HG02642 (cell line): ENCODE data around the gene MARK3.

Source experiments
- ATAC-seq: cut with Tn5 transposase; IDR thresholded peaks from one replicate; pipeline ENCODE4 v1.9.1; 2021; ENCODE audit warnings: mild to moderate bottlenecking; ENCODE audit not compliant: unreplicated experiment, poor library complexity

Gene MARK3

DNA sequence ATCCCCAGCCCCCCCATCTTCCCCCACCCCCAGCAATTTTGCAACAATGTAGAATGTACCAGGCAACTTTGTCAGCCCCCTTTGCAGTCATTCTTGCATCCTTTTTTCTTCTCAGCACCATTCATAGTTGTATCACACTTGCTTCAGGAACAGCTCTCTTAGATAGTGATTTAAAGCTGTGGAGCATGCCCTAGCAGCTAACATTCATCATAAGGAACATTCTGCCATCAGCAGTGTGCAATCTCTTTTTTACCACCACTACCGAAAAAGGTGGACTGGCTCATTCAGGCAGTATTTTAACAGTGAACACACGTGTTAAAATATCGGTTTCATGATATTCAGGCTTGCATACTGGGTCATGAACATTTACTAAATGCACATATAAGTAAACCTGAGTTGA is 45.1 kb downstream of the MARK3 start:
- no peak for ATAC-seq

GRCh38 chr14:103432627-103433026 is 47.4 kb downstream of the MARK3 start:
- no peak for ATAC-seq

DNA sequence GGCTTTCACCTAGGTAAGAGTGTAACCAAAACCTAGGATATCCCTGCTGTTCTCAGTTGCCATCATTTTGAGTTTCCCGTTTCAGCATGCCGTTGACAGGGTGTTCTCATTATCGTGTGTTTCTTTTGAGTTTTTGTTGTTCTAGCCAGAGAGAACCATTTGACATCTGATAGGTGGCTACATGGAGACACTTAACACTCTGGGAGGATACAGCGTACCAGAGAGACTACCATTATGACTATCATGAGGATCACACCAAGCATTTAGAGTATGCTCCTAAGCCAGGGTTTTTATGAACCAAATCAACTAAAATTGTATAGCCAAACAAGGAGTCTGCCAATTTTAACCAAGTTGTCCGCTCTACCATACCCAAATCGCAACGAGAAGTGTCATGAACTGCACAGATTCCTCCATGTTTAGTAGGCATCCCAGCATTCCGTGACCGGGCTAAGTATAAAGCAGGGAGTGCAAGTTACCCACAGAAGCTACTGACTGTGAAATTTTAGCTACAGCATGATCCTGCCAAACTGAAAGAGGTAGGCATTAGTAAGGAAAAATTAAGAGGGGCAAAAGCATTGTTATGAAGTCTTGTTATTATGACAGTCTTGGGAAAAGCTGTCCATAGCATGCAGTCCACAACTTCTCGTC is 48.8 kb downstream of the MARK3 start:
- ATAC-seq, result no peak

DNA sequence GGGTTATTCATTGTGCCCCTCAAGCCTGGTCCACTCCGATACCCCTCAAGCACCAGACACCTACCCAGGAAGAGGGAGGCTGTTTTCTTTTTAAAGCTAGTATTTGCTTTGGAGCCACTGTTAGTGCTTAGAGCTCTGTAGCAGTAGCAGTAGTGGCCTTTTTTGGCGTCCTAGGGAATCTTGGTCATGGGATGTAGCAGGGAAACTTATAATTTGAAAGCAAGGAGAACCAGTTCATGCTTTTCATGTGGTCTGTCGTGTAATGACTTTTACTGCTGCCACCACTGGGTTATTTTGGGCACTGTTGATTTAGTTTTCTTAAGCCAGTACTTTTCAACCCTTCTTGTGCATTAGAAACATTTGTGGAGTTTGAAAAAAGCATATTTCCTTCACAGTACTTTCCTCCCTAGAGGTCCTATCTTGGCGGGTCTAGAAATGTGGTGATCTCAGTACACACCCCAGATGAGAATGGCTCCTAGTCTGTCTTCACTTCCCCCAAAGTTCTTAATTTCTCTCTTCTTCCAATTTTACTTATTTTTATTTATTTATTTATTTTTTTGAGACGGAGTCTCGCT is 49.7 kb downstream of the MARK3 start:
- ATAC-seq, result no peak

GRCh38 chr14:103436533-103436932 is 51.3 kb downstream of the MARK3 start:
- ATAC-seq, result no peak

DNA sequence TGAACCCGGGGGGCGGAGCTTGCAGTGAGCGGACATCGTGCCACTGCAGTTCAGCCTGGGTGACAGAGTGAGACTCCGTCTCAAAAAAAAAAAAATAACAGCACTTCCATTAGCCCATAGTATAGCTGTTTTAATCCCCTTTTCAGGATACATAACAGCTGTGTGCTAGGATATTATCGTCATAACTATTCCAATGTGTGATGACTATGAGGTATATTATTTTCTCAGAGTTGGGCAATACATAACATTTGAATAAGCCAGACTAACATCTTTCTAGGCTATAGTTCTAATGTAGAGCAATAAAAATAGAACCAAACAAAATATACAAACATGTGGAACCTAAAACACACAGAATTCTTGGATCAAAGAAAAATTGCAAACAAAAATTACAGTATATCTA is 57.1 kb downstream of the MARK3 start:
- no peak for ATAC-seq

DNA sequence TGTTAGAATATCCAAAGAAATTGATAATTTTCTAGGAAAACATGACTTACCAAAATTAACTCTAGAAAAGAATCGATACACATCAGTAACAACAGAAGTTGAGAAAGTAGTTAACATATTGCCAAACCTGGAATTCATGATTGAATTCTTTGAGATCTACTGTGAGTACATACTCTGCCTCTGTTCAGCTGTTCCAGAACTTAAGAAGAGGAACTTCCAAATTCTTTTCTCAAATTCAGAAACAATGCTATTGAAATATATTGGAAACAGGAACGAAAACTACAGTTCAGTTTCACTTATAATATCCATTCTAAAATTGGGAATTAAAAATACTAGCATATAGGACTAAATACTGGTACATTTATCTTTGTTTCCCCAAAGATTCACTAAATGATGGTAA is 57.9 kb downstream of the MARK3 start:
- ATAC-seq, result no peak

- no peak for ATAC-seq
Measured at GRCh38 chr14:103444837-103445524, 59.8 kb downstream of the MARK3 start.

DNA sequence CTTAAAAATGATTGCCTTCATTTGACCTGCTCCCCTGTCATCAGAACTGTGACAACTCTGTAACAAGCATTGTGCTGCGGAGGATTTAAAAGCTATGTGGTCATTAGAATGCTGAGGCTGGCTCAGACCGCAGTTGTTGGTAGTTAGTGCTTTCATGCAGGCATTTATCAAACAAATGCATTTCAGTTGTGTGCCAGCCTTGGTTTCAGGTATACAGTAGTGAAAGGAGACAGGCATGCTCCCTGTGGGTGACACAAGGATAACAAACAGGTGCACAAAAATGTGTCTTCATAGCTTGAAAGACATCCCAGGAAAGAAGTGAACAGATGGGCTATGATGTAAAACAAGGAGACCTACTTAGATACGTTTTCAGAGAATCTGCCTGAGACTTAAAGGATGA is 60.6 kb downstream of the MARK3 start:
- no peak for ATAC-seq

GRCh38 chr14:103448097-103448496 is 62.9 kb downstream of the MARK3 start:
- no peak for ATAC-seq

- ATAC-seq, result no peak
Measured at GRCh38 chr14:103449634-103450161, 64.5 kb downstream of the MARK3 start.

DNA sequence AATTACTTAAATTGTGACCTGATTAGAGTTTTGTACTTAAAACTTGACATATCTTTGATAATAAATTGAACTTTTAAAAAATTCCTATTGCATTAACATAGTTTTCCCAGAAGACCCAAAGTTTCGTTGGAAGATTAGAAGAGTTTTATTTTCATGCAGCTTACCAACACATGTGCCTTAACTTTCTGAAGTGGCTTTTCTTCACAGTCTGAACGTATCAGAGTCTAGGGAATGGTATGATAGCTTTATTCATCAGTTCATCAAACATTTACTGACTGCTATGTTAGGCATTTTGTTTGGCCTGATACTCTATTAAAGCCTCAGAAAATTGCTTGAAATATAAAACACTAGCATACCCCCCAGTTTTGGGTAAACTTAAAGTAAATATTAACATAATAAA is 65.2 kb downstream of the MARK3 start:
- ATAC-seq, result no peak

DNA sequence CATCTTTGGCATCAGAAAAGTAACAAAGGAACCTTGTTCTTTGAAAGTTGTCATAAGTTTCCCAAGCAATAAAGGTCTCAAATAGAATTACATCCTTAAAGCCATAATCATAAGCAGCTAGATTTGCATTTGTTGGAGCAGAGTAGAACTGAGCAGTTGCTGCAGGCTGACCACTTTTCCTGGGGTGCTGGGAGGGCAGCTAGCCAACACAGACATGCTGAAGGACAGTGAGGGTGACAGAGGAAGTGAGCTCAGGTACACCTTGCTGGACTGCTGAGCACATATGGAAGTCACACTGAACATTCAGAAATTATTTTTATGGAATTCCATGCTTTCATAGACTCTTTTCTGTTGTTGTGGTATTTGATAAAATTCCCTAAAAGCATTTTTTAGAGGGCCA is 66.2 kb downstream of the MARK3 start:
- no peak for ATAC-seq

DNA sequence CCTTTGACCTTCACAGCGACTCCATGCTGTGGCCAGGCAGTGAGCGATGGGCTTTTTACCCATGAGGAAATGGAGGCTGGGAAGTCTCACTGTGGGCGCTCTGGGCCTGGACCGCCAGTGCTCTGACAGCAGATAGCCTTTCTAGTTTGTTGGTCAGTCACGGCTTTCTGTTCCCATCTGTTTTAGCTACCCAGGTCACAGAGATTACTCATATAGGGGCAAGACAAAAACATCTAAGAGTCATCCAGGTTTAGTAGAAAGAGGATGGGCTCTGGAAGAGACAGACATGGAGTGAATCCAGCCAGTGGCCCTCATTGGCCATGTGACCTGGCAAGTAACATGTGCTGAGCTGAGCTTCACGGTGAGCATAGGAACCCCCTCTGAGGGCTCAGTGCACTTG is 68.6 kb downstream of the MARK3 start:
- ATAC-seq, result no peak

DNA sequence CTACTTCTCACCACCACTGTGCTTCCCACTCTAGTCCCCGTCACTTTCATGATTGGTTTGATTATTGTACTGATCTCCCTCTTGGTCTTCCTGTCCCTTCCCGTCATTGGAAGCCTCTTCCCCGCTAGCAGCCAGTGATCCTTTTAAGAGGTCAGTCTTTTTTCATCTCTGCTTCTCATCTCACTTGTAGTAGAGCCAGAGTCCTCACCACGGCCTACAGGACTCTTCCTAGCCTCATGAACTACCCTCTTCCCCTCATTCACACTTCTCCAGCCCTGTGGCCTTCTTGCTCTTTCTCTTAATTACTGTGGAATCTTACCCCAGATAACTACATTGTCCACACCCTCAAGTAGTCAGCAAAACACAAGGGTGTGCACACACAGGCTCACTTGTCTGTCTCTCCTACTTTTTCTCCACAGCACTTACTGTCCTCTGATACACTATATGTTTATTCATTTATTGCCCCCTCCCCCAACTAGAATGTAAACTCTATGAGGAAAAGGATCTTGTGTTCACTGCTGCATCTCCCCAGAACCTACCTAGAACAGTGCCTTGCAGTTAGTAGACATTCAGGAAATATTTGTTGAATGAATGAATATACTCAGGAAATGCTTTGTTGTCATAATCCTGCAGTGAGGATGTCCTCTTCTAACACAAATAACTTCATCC is 71.1 kb downstream of the MARK3 start:
- ATAC-seq, result no peak

- no peak for ATAC-seq
Measured at GRCh38 chr14:103460415-103460814, 75.2 kb downstream of the MARK3 start.

GRCh38 chr14:103463149-103463548 is 77.9 kb downstream of the MARK3 start:
- no peak for ATAC-seq

GRCh38 chr14:103463851-103464250 is 78.6 kb downstream of the MARK3 start:
- no peak for ATAC-seq

GRCh38 chr14:103472939-103473338 is 87.7 kb downstream of the MARK3 start:
- ATAC-seq, result no peak

DNA sequence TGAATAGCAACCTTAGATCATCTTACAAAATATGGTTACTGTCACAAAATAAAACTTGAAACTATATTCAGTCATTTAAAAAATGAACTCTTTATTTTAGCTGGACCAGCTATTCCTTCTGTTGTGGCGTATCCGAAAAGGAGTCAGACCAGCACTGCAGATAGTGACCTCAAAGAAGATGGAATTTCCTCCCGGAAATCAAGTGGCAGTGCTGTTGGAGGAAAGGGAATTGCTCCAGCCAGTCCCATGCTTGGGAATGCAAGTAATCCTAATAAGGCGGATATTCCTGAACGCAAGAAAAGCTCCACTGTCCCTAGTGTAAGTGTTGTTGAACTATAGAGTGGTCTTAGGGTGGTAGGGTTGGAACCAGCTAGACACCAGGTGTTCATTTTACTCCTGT is 89.7 kb downstream of the MARK3 start:
- no peak for ATAC-seq

DNA sequence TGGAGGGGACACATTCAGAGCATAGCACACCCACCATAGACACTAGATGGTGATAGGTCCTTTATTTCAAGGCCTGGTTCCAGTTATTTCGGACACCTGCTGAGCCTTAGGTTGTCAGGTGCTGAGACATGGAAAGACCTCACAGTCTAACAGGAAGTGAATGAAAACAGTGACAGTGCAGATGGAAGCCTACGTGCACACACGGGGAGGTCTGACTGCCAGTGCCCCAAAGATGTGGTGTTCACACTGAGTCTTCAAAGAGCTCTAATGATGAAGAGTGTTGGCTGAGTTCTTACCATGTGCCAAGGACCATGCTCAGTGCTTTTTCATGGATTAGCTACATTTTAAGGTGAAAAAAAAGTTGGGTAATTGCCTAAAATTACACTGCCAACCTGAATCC is 90.8 kb downstream of the MARK3 start:
- no peak for ATAC-seq
